GM12801 (cell line): ENCODE results near the gene CTNNBL1.

Experiments
- CTCF ChIP-seq: IDR thresholded peaks from one replicate; pipeline ENCODE4 v1.5.1; 2011; ENCODE audit warnings: control low read depth; ENCODE audit not compliant: insufficient read length; ENCODE audit errors: extremely low read depth

Gene CTNNBL1

DNA sequence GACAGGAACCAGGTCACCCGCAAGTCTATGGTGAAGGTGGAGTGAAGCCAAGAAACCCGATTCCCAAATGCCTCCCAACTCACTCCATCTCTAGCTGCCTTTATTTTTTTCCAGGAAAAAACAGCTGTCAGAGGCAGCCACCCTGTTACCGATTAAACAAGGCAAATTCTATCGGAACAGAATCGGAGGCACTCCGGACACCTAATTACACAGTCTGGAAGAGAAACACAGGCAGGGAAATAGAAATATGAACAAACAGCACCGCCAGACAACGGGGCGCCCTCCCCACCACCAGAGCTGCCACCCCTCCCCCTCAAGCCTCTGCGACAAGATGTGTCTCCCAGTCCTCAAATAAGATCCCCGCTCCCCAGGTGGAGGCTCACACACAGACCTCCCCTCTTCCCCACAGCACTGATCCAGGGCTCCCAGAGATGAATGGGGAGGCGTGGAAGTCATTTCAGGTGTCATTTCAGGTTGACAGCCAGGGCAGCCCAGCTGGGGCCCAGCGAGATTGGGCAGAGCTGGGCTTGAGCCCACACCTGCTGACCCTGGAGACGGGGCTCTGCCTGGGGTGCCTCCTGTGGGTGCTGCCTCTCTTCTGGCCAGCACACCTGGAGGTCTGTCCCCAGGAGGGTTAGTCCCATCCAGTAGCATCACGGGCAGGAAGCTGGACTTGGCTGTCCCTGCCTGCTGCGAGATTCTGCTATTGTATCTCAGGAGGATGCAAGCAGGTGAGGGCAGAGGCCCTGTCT lies 189.3 kb downstream of the CTNNBL1 start:
- no peak for TF ChIP-seq CTCF

DNA sequence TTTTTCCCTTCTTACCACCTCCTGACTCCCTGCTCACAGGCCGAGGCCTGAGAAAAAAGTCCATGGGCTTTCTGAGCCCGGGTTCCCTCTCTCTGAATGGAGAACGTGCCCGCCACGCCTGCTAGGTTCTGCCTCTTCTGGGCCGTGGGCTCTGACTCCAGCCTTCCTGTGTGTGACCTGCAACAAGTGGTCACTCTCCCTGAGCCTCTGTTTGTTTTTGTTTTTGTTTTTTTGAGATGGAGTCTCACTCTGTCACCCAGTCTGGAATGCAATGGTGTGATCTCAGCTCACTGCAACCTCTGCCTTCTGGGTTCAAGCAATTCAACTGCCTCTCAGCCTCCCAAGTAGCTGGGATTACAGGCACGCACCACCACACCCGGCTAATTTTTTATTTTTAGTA lies 191.2 kb downstream of the CTNNBL1 start:
- no peak for TF ChIP-seq CTCF

DNA sequence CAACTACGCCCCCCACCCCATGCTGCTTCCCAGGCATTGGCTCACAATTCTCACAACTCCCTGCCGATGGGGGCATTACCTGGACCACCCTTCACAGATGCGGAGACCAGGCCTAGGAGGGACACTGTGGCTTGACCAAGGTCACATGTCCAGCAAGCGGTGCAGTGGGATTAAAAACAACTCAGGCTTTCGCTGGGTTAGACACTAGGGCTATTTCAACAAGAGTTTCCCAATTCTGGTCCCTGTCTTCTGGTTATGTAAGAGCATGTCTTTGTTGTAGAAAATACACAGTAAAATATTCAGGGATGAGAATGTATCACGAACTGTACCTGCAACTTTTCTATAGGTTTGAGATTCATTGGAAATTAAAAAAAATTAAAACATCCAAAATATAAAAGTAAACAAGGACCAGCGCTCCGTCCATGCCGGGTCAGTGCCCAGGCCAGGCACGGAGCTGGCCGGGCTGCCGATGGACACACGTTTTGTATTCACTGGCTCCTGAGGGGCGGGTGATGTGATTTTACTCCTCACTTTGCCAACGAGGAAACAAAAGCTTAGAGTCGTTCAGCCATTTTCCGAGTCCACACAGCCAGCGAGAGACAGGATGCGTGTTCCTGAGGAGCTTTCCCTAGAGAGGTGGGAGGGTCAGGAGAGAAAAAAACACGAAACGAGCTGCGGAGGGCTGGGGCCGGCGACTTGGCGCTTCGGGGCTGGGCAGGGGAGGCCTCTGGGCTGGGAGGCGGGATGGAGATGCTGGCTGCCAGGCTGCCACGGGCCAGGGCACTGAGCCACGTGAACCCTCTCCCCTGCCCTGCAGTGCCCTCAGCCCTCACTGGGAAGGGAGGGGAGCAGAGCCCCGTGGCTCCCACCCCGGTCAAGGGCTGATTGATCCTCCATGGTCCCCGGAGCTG lies 192.0 kb downstream of the CTNNBL1 start:
- no peak for TF ChIP-seq CTCF

DNA sequence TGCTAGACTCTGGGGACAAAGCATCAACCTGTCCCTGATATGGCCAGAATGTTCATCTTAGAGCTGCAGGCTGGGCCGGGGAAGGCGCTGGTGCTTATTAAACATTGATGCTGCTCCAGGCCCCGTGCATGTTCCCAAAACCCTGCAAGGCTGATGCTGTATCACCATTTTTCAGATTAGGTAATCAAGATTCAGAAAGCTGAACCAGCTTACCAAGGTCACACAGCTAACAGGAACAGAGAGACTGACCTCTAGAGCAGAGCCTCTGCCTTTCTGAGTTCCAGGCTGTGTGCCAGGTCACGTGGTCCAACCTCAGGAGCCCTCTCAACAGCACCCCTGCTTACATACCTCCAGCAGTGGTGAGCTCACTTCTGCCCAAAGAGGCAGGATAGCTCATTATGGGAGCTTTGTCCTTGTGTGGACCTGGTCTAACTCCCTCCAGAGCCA lies 193.0 kb downstream of the CTNNBL1 start:
- TF ChIP-seq CTCF = no peak

- no peak for TF ChIP-seq CTCF
These were observed 194.8 kb downstream of the CTNNBL1 start for GRCh38 chr20:37888641-37889040.

DNA sequence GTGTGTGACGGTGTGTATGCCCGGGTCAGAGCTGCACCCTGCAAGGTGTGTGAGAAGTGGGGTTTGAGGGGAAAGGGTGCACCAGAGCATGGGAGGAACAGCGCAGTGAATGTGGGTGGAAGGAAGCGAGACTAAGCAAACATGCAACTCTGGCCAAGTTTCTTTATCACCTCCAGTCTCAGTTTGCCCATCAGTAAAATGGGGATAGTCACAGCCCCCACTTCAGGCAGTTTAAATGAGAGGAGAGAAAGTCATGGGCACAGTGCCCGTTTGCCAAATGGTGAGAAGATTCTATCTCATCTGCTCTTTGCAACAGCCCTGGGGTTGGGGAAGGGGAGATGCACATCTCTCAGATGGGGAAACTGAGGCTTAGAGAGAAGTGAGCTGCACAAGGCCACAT lies 196.3 kb downstream of the CTNNBL1 start:
- TF ChIP-seq CTCF = no peak

- TF ChIP-seq CTCF = no peak
These were observed 196.8 kb downstream of the CTNNBL1 start for GRCh38 chr20:37890643-37891042.
